Thyroid gland (tissue), 4 donors: ENCODE data around the gene CFI. TPM values are rescaled to one million over a fixed set of nuclear protein-coding genes. Genes with fewer than 3 reads are reported as not detected.

ENCODE experiments used
- DNase-seq, 2 donors: peaks; one replicate each; pipeline ENCODE4 v3.0.0-alpha.2; 2019
- H3K27ac ChIP-seq, 3 donors: fragments of 200-600 bp; sonication (generic); 1 replicate in 2 of 3; 2 replicates in 1 of 3; pipeline ENCODE4 v1.5.1; 2016 to 2019; ENCODE audit warnings: mild to moderate bottlenecking in 1 of 3, moderate library complexity in 1 of 3
- H3K27me3 ChIP-seq: fragments of 200-600 bp; sonication (generic); one replicate; pipeline ENCODE4 v1.5.1; 2019
- H3K36me3 ChIP-seq, 2 donors: fragments of 200-600 bp; sonication (generic); one replicate each; pipeline ENCODE4 v1.5.1; 2016 to 2019
- H3K4me1 ChIP-seq, 2 donors: fragments of 200-600 bp; sonication (generic); one replicate each; pipeline ENCODE4 v1.5.1; 2017 to 2019
- H3K4me3 ChIP-seq, 3 donors: fragments of 200-600 bp; sonication (generic); replicated peaks in 1 of 3; 1 replicate in 2 of 3; 2 replicates in 1 of 3; pipeline ENCODE4 v1.5.1; 2016; ENCODE audit warnings: mild to moderate bottlenecking in 1 of 3
- H3K9me3 ChIP-seq: fragments of 200-600 bp; sonication (generic); one replicate; pipeline ENCODE4 v1.5.1; 2017
- POLR2A ChIP-seq, 2 donors: fragments of 450-650 bp; IDR thresholded peaks; one replicate each; pipeline ENCODE4 v1.6.1; 2017; ENCODE audit warnings: antibody characterized with exemption in 2 of 2, mild to moderate bottlenecking in 2 of 2, moderate library complexity in 1 of 2
- WGBS, 2 donors: methylation state at CpG; one replicate each; pipeline ENCODE4 v1.1.5; 2017; 5-methylcytosine and 5-hydroxymethylcytosine counted together
- intact Hi-C: fragments of 100-400 bp; cut with DNase I; formaldehyde crosslinking; loops from one replicate; pipeline ENCODE4 v1.15.1; 2023
- total RNA-seq, 4 donors: library from RNA; depleted of rRNA; stranded (reverse); fragments of >200 nt; gene quantifications; one replicate each; pipeline ENCODE4 v1.2.3, GENCODE V29; 2016
- TF ChIP-seq, protein P1 (sequence below), 6 experiments: fragments of 200-600 bp in 3 of 6; fragments of 450-650 bp in 3 of 6; sonication (generic) in 3 of 6; IDR thresholded peaks; one replicate each; pipeline ENCODE4 v1.5.1; 2016 to 2019; ENCODE audit warnings: antibody characterized with exemption in 6 of 6, mild to moderate bottlenecking in 2 of 6, inconsistent platforms in 1 of 6, moderate library complexity in 1 of 6

CFI gene
- total RNA-seq, 4 donors from 2014 or later, result 21.2 to 58.5 (median 28.3) TPM

DNA sequence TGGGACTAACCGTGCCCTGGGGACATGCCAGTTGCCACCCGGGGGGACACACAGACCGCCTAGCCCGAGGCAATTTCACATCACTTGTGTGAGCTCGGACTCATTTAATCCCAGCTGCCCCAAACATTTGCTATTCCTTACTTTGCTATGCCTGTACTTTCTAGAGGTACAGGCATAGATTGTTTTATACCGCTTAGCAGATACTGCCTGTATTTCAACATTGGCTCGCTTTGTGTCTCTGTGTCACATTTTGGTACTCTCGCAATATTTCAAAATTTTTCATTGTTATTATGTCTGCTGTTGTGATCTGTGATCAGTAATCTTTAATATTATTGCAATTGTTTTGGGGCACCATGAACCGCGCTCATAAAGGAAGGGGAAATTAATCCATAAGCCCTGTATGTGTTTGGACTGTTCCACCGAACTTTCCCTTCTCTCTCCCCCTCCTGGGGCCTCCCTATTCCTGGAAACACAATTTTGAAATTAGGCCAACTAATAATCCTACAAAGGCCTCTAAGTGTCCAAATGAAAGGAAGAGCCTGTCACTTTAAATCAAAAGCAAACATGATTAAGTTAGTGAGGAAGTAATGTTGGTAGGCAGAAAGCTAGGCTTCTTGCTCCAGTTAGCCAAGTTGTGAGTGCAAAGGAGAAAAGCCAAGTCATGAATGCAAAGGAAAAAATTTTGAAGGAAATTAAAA is 98.0 kb downstream of the CFI start:
- intact Hi-C loops, result loop anchor here (10.0 kb wide), 2 partner anchors 111 to 269 kb away; partner anchors contain the start of genes GAR1 and SEC24B
- no peaks in the 10 kb centered on the region for H3K27me3 ChIP-seq
- TF ChIP-seq POLR2A (IDR thresholded peaks at IDR 0.05), result no peak
- TF ChIP-seq, protein P1, sequence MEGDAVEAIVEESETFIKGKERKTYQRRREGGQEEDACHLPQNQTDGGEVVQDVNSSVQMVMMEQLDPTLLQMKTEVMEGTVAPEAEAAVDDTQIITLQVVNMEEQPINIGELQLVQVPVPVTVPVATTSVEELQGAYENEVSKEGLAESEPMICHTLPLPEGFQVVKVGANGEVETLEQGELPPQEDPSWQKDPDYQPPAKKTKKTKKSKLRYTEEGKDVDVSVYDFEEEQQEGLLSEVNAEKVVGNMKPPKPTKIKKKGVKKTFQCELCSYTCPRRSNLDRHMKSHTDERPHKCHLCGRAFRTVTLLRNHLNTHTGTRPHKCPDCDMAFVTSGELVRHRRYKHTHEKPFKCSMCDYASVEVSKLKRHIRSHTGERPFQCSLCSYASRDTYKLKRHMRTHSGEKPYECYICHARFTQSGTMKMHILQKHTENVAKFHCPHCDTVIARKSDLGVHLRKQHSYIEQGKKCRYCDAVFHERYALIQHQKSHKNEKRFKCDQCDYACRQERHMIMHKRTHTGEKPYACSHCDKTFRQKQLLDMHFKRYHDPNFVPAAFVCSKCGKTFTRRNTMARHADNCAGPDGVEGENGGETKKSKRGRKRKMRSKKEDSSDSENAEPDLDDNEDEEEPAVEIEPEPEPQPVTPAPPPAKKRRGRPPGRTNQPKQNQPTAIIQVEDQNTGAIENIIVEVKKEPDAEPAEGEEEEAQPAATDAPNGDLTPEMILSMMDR (IDR thresholded peaks at IDR 0.05), result no peak
- H3K9me3 ChIP-seq, result no peaks in the 10 kb centered on the region
- peaks cover 14% of the 10 kb centered on the region in 2 donors for H3K4me1 ChIP-seq
- peak overlapping the region in 2 of 3 donors; percentile 19 to 61 for H3K4me3 ChIP-seq
- WGBS, 2 donors, result 18 to 22% methylated on average over 7 to 11 of the region's 11 CpGs
- no peaks in the 10 kb centered on the region for H3K36me3 ChIP-seq
- no peak for DNase-seq
- peak overlapping the region; percentile 42 to 83 (median 83) for H3K27ac ChIP-seq

DNA sequence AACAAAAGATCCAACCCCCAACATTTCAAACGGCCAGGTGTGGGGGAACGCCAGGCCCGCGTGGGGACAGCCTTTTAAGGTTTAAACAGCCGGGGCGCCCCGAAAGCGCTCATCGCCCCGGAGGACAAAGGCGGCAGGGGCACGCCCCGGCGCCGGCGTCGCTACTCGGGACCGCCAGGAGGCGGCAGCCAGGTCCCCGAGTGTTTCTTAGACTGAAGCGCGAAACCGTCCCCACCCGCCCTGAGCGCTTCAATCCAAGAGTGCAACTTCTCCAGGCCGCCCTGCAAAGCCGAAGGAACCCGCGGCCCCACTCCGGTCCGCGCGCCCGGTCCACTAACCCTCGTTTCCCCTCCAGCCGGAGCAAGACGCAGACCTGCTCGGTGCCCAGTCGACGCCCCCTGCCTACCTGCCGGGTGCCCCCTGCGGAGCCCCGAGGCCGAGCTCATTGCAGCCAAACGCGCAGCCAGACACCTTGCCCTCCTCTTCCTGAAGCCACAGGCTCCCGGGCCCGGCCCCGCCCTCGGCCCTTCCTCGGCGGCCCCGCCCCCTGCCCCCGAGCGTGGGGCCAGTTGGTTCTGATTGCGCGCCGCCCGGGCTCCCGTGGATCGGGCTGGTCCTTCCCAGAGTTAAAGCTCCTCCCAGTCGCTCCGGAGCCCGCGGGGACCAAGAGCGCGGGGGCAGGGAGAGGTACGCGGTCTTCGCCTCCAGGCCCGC is 98.7 kb downstream of the CFI start, which contains the start of gene CASP6:
Gene CASP6, minus strand, starts transcription at position 496 of the 714 bp plus-strand sequence. Its CDS starts 50 bp downstream, at position 446.
- intact Hi-C loops, result loop anchor here (10.0 kb wide), 2 partner anchors 112 to 268 kb away; partner anchors contain the start of genes GAR1 and SEC24B
- TF ChIP-seq, protein P1 (IDR thresholded peaks at IDR 0.05), result peak; percentile 44 to 79 (median 61)
- TF ChIP-seq POLR2A (IDR thresholded peaks at IDR 0.05), result peak in 1 of 2 donors; percentile 82
- 0 to 2% methylated on average over 41 to 45 of the region's 72 CpGs for WGBS, 2 donors

DNA sequence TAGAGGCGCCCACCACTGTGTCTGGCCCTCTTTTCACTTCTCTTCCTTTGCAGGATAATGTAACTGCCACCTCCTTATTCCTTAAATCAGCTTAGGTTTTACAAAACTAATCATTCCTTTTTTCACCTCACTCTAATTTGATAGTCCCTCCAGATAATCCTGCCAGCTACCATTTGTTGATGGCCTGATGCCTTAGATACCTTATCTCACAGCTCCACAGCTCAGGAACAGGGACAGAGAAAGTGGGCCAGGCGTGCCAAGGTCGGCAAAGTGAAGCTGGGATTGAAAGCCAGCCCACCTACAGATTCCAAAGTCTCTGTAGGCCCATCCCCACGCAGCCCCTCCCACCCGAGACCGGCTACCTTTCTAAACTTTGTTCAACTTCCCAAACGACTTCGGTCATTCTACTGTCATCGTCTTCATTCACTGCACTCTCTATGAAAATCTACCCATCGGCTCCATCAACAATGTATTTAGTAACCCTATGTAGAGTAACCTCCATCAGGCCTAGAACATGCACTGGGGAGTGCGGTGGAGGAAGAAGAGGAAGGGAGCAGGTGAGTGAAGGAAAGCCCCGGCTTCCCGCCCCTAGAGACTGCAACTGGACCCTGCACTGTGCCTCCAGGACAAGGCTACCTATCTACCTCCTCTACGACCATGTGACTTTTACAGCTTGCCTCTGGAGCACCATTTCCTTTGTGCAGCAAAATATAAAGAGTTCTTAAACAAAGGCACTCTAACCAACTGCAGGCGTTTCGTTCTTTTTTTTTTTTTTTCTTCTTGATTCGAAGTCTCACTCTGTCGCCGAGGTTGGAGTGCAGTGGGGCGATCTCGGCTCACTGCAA is 100.0 kb downstream of the CFI start:
- intact Hi-C loops, result loop anchor here (10.0 kb wide), 2 partner anchors 113 to 267 kb away; partner anchors contain the start of genes GAR1 and SEC24B
- Histone ChIP-seq H3K27me3 (no peaks in the 10 kb centered on the region), H3K9me3 (no peaks in the 10 kb centered on the region), H3K4me1 (peaks cover 14% of the 10 kb centered on the region in 2 donors), H3K36me3 (no peaks in the 10 kb centered on the region), H3K27ac (peak overlapping the region in 2 of 3 donors; percentile 83), H3K4me3 (peak overlapping the region in 2 of 3 donors; percentile 19 to 61)
- DNase-seq, result peak in 1 of 2 donors; percentile 8
- TF ChIP-seq, protein P1 (IDR thresholded peaks at IDR 0.05), result no peak
- no peak for TF ChIP-seq POLR2A (IDR thresholded peaks at IDR 0.05)
- WGBS, 2 donors, result 39 to 41% methylated on average over 21 of the region's 21 CpGs

More for the DNA sequence above, 98.7 kb downstream of the CFI start, which contains the start of gene CASP6:
- Histone ChIP-seq H3K36me3 (no peaks in the 10 kb centered on the region), H3K27me3 (no peaks in the 10 kb centered on the region), H3K4me1 (peaks cover 14% of the 10 kb centered on the region in 2 donors), H3K27ac (peak within 1 kb of the TSS; percentile 42 to 83 (median 83)), H3K4me3 (peak within 1 kb of the TSS; percentile 19 to 61 (median 35)), H3K9me3 (no peaks in the 10 kb centered on the region)
- peak; percentile 94 to 95 for DNase-seq

DNA sequence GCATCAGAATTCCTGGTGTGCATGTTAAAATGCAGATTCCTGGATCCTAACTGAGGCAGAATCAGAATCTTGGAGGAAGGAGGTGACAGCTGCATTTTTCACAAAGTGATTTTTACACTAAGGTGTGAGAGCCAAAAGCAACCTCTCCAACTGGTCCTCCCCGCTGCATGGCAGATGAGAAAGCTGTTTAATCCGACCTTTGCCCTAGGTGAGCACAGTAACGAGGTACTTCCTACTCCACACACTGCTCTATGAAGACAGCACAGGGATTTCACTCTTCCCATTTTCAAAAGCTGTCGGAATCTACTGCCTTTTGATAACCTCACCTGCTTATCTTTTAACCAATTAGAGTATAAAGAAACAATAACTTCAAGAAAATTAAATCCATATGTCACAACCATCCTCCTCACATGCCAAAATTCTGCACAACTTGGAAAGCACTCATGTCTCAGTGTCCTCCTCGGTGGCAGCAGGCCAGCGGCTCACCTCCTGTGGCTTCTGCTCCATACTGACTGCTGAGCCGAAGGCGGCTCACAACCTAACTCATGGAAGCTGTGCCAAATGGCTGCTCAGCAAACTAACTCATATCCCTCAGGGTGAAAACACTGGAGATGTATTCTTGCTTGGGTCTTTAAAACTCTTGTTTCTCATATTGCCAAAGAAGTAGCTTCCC is 102.1 kb downstream of the CFI start:
- no peak overlapping the region for H3K4me3 ChIP-seq
- TF ChIP-seq, protein P1 (IDR thresholded peaks at IDR 0.05), result no peak
- TF ChIP-seq POLR2A (IDR thresholded peaks at IDR 0.05), result no peak
- H3K36me3 ChIP-seq, result peaks cover 0 to 5% of the 10 kb centered on the region in 2 donors
- no peak for DNase-seq
- no peaks in the 10 kb centered on the region for H3K27me3 ChIP-seq
- intact Hi-C loops, result loop anchor here (10.0 kb wide), 2 partner anchors 115 to 265 kb away; partner anchors contain the start of genes GAR1 and SEC24B
- peaks cover 14% of the 10 kb centered on the region in 2 donors for H3K4me1 ChIP-seq
- WGBS, 2 donors, result 87% methylated on average over 8 of the region's 8 CpGs
- H3K27ac ChIP-seq, result no peak overlapping the region
- no peaks in the 10 kb centered on the region for H3K9me3 ChIP-seq
